Measurements from ENCODE around the gene TMEM86B.

The TMEM86B gene

GRCh38 chr19:55252760-55253663 is 24.4 kb upstream of the TMEM86B start:
- TF ChIP-seq CTCF (IDR thresholded peaks at IDR 0.05), result no peak
- H3K27me3 ChIP-seq, result no peaks in the 10 kb centered on the region
- H3K27ac ChIP-seq, result no peak overlapping the region
- DNase-seq, result no peak
- H3K36me3 ChIP-seq, result peaks cover 0 to 25% (median 0%) of the 10 kb centered on the region in 3 donors
- H3K9me3 ChIP-seq, result no peaks in the 10 kb centered on the region
- peaks cover 0 to 61% (median 38%) of the 10 kb centered on the region in 4 donors for H3K4me1 ChIP-seq
- intact Hi-C loops (cut with DNase I; ENCODE audit: low total_unique reads), result no loop called here
- no peak overlapping the region for H3K4me3 ChIP-seq

GRCh38 chr19:55251341-55252081 is 22.9 kb upstream of the TMEM86B start:
- intact Hi-C loops (cut with DNase I; ENCODE audit: low total_unique reads), result no loop called here
- Histone ChIP-seq H3K4me1 (peaks cover 0 to 54% (median 25%) of the 10 kb centered on the region in 4 donors), H3K36me3 (peaks cover 2 to 40% (median 7%) of the 10 kb centered on the region in 3 donors), H3K4me3 (no peak overlapping the region), H3K9me3 (no peaks in the 10 kb centered on the region), H3K27ac (no peak overlapping the region), H3K27me3 (no peaks in the 10 kb centered on the region)
- DNase-seq, result no peak
- no peak for TF ChIP-seq CTCF (IDR thresholded peaks at IDR 0.05)

- intact Hi-C loops (cut with DNase I; ENCODE audit: low total_unique reads), result no loop called here
- H3K27me3 ChIP-seq, result no peaks in the 10 kb centered on the region
- DNase-seq, result no peak
- H3K4me3 ChIP-seq, result no peak overlapping the region
- peaks cover 13 to 51% (median 18%) of the 10 kb centered on the region in 3 donors for H3K36me3 ChIP-seq
- H3K9me3 ChIP-seq, result no peaks in the 10 kb centered on the region
- peaks cover 0 to 43% (median 14%) of the 10 kb centered on the region in 4 donors for H3K4me1 ChIP-seq
- H3K27ac ChIP-seq, result no peak overlapping the region
- no peak for TF ChIP-seq CTCF (IDR thresholded peaks at IDR 0.05)
Observed at GRCh38 chr19:55250262-55251036, 21.9 kb upstream of the TMEM86B start.

- no peak overlapping the region for H3K27ac ChIP-seq
- H3K27me3 ChIP-seq, result no peaks in the 10 kb centered on the region
- no peaks in the 10 kb centered on the region for H3K9me3 ChIP-seq
- H3K36me3 ChIP-seq, result peaks cover 19 to 57% (median 24%) of the 10 kb centered on the region in 3 donors
- peaks cover 0 to 37% (median 9%) of the 10 kb centered on the region in 4 donors for H3K4me1 ChIP-seq
- TF ChIP-seq CTCF (IDR thresholded peaks at IDR 0.05), result no peak
- intact Hi-C loops (cut with DNase I; ENCODE audit: low total_unique reads), result no loop called here
- no peak overlapping the region for H3K4me3 ChIP-seq
- no peak for DNase-seq
Observed at GRCh38 chr19:55249841-55250240, 21.3 kb upstream of the TMEM86B start.

- H3K9me3 ChIP-seq, result no peaks in the 10 kb centered on the region
- peaks cover 0 to 28% (median 2%) of the 10 kb centered on the region in 4 donors for H3K4me1 ChIP-seq
- no peak for DNase-seq
- peaks cover 29 to 68% (median 35%) of the 10 kb centered on the region in 3 donors for H3K36me3 ChIP-seq
- no peaks in the 10 kb centered on the region for H3K27me3 ChIP-seq
- TF ChIP-seq CTCF (IDR thresholded peaks at IDR 0.05), result no peak
- H3K27ac ChIP-seq, result no peak overlapping the region
- no peak overlapping the region for H3K4me3 ChIP-seq
- intact Hi-C loops (cut with DNase I; ENCODE audit: low total_unique reads), result no loop called here
Observed at GRCh38 chr19:55248704-55249103, 20.1 kb upstream of the TMEM86B start.

All from tibial artery (tissue), 4 donors.